ENCODE results near the gene TACC2. TPM values are rescaled to one million over a fixed set of nuclear protein-coding genes. Genes with fewer than 3 reads are reported as not detected.

The TACC2 gene
- total RNA-seq, 1 donor from 2014 or later = 22.0 TPM

DNA sequence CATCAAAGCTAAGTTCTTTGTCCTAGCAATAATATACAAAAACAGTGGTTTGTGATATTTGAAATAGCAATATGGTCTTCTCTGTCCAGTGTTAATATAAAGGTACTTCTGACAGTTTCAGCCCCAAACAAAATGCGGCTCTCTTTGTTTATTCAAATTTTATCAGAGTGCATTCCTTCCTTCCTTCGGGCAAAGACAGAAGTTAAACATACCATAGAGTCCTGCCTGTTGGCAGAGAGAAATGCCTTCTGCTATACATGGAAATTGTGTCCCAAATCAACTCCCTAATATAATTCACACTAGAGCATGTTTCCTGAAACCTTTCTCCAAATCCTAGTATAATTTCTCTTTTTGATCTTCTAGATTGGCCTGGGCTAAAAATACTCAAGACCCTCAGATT lies 39.9 kb upstream of the TACC2 start:
- Mint-ChIP-seq H3K27ac (ENCODE audit: unreplicated experiment) (no peak overlapping the region), H3K36me3 (ENCODE audit: low read depth, unreplicated experiment) (no peaks in the 10 kb centered on the region), H3K27me3 (ENCODE audit: low read depth, unreplicated experiment) (no peaks in the 10 kb centered on the region), H3K9me3 (ENCODE audit: unreplicated experiment) (peaks cover 1% of the 10 kb centered on the region), H3K4me1 (ENCODE audit: low read depth, unreplicated experiment) (no peaks in the 10 kb centered on the region), H3K4me3 (ENCODE audit: unreplicated experiment) (no peak overlapping the region)
- Histone ChIP-seq H3K9ac (ENCODE audit: low read length) (no peak overlapping the region), H3K27me3 (ENCODE audit: insufficient read depth, low read length) (no peaks in the 10 kb centered on the region), H3K4me2 (ENCODE audit: low read length) (no peak overlapping the region), H3K36me3 (ENCODE audit: insufficient read depth, low read length) (no peaks in the 10 kb centered on the region), H3K9me3 (ENCODE audit: insufficient read depth, low read depth, low read length) (no peaks in the 10 kb centered on the region), H4K20me1 (ENCODE audit: insufficient read depth, low read length) (no peaks in the 10 kb centered on the region), H3K79me2 (ENCODE audit: insufficient read depth, low read length) (no peaks in the 10 kb centered on the region), H3K4me1 (ENCODE audit: insufficient read depth, low read length) (no peaks in the 10 kb centered on the region), H2AFZ (ENCODE audit: low read depth, low read length) (no peak overlapping the region), H3K27ac (ENCODE audit: low read depth, low read length) (no peak overlapping the region), H3K4me3 (ENCODE audit: insufficient read depth, low read depth, low read length) (no peak overlapping the region)
- DNase-seq (ENCODE audit: low read depth) (no peak), FAIRE-seq (no peak)
- no peak for TF ChIP-seq EZH2 (IDR thresholded peaks at IDR 0.05; ENCODE audit: insufficient read depth, low read length)
- TF ChIP-seq, protein P1, sequence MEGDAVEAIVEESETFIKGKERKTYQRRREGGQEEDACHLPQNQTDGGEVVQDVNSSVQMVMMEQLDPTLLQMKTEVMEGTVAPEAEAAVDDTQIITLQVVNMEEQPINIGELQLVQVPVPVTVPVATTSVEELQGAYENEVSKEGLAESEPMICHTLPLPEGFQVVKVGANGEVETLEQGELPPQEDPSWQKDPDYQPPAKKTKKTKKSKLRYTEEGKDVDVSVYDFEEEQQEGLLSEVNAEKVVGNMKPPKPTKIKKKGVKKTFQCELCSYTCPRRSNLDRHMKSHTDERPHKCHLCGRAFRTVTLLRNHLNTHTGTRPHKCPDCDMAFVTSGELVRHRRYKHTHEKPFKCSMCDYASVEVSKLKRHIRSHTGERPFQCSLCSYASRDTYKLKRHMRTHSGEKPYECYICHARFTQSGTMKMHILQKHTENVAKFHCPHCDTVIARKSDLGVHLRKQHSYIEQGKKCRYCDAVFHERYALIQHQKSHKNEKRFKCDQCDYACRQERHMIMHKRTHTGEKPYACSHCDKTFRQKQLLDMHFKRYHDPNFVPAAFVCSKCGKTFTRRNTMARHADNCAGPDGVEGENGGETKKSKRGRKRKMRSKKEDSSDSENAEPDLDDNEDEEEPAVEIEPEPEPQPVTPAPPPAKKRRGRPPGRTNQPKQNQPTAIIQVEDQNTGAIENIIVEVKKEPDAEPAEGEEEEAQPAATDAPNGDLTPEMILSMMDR (IDR thresholded peaks at IDR 0.05; ENCODE audit: insufficient read depth, low read depth, low read length) = no peak

DNA sequence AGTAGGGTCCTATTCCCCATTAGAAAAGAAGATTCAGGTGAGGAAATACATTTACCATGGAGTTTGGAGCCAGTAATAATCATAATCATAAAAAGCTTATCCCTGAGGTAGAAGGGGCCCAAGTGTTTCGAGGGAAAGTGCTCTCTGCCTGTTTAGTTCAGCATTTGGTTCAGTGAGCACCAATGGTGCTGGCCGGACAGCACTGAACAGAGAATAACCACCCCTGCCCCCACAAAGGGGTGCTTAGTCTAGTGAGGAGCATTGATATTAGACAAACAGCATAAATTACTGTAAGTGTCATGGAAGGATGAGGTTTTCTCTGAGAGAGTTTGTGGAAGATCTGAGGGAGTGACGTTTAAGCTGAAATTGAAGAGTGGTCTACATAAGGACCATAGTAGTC lies 39.5 kb upstream of the TACC2 start:
- TF ChIP-seq, protein P1 (IDR thresholded peaks at IDR 0.05; ENCODE audit: insufficient read depth, low read depth, low read length) = no peak
- no peak for TF ChIP-seq EZH2 (IDR thresholded peaks at IDR 0.05; ENCODE audit: insufficient read depth, low read length)
- no peak for DNase-seq (ENCODE audit: low read depth)
- Histone ChIP-seq H3K9me3 (ENCODE audit: insufficient read depth, low read depth, low read length) (no peaks in the 10 kb centered on the region), H3K27me3 (ENCODE audit: insufficient read depth, low read length) (no peaks in the 10 kb centered on the region), H3K27ac (ENCODE audit: low read depth, low read length) (no peak overlapping the region), H3K36me3 (ENCODE audit: insufficient read depth, low read length) (no peaks in the 10 kb centered on the region), H4K20me1 (ENCODE audit: insufficient read depth, low read length) (no peaks in the 10 kb centered on the region), H3K9ac (ENCODE audit: low read length) (no peak overlapping the region), H2AFZ (ENCODE audit: low read depth, low read length) (no peak overlapping the region), H3K4me3 (ENCODE audit: insufficient read depth, low read depth, low read length) (no peak overlapping the region), H3K4me1 (ENCODE audit: insufficient read depth, low read length) (no peaks in the 10 kb centered on the region), H3K4me2 (ENCODE audit: low read length) (no peak overlapping the region), H3K79me2 (ENCODE audit: insufficient read depth, low read length) (no peaks in the 10 kb centered on the region)
- no peak overlapping the region for H3K27ac Mint-ChIP-seq (ENCODE audit: unreplicated experiment)
- H3K27me3 Mint-ChIP-seq (ENCODE audit: low read depth, unreplicated experiment) = no peaks in the 10 kb centered on the region
- no peak overlapping the region for H3K4me3 Mint-ChIP-seq (ENCODE audit: unreplicated experiment)
- H3K4me1 Mint-ChIP-seq (ENCODE audit: low read depth, unreplicated experiment) = no peaks in the 10 kb centered on the region
- H3K36me3 Mint-ChIP-seq (ENCODE audit: low read depth, unreplicated experiment) = no peaks in the 10 kb centered on the region
- H3K9me3 Mint-ChIP-seq (ENCODE audit: unreplicated experiment) = peaks cover 1% of the 10 kb centered on the region
- no peak for FAIRE-seq

DNA sequence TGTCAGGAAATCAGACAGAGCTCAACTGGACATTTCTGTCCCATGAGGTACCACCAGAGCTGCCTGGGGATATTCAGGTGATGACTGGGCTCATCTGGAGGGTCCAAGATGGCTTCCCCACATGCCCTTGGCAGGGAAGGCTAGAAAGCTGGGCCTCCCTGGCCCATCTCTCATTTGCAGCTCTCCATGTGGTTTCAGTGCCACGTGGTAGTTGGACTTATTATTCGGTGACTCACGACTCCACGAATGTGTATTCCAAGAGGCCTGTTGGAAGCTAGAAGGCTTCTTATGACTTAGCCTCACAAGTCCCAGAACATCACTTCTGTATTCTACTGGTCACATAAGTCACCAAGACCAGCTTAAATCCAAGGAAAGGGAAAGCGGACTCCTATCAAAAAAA lies 36.7 kb upstream of the TACC2 start:
- H3K4me3 Mint-ChIP-seq (ENCODE audit: unreplicated experiment) = no peak overlapping the region
- Histone ChIP-seq H2AFZ (ENCODE audit: low read depth, low read length) (peak overlapping the region; percentile 12), H3K4me1 (ENCODE audit: insufficient read depth, low read length) (peaks cover 12% of the 10 kb centered on the region), H3K79me2 (ENCODE audit: insufficient read depth, low read length) (no peaks in the 10 kb centered on the region), H3K27ac (ENCODE audit: low read depth, low read length) (no peak overlapping the region), H3K36me3 (ENCODE audit: insufficient read depth, low read length) (no peaks in the 10 kb centered on the region), H3K9me3 (ENCODE audit: insufficient read depth, low read depth, low read length) (no peaks in the 10 kb centered on the region), H3K4me3 (ENCODE audit: insufficient read depth, low read depth, low read length) (no peak overlapping the region), H3K9ac (ENCODE audit: low read length) (no peak overlapping the region), H3K4me2 (ENCODE audit: low read length) (no peak overlapping the region), H4K20me1 (ENCODE audit: insufficient read depth, low read length) (no peaks in the 10 kb centered on the region), H3K27me3 (ENCODE audit: insufficient read depth, low read length) (no peaks in the 10 kb centered on the region)
- H3K27ac Mint-ChIP-seq (ENCODE audit: unreplicated experiment) = no peak overlapping the region
- H3K9me3 Mint-ChIP-seq (ENCODE audit: unreplicated experiment) = peaks cover 1% of the 10 kb centered on the region
- TF ChIP-seq EZH2 (IDR thresholded peaks at IDR 0.05; ENCODE audit: insufficient read depth, low read length) = no peak
- TF ChIP-seq, protein P1 (IDR thresholded peaks at IDR 0.05; ENCODE audit: insufficient read depth, low read depth, low read length) = no peak
- H3K27me3 Mint-ChIP-seq (ENCODE audit: low read depth, unreplicated experiment) = no peaks in the 10 kb centered on the region
- no peaks in the 10 kb centered on the region for H3K4me1 Mint-ChIP-seq (ENCODE audit: low read depth, unreplicated experiment)
- no peak for FAIRE-seq
- H3K36me3 Mint-ChIP-seq (ENCODE audit: low read depth, unreplicated experiment) = no peaks in the 10 kb centered on the region
- DNase-seq (ENCODE audit: low read depth) = peak; percentile 78

Data from astrocyte (in vitro differentiated cells and primary cell).